Pancreas (tissue), 10 donors: Measurements from ENCODE around the gene ETS2. TPM values are rescaled to one million over a fixed set of nuclear protein-coding genes. Genes with fewer than 3 reads are reported as not detected.

Experiments used
- ATAC-seq, 4 donors: fragments of 200-7000 bp; cut with Tn5 transposase; one replicate each; pipeline versions ENCODE4 v1.8.0 to v1.9.1; 2020; ENCODE audit warnings: mild to moderate bottlenecking in 4 of 4, moderate library complexity in 4 of 4
- DNase-seq, 6 donors: peaks; one replicate each; pipeline ENCODE4 v3.0.0-alpha.2; 2020
- FAIRE-seq: peaks from 2 replicates; lab custom pipeline; 2012; peaks lifted over from hg19 to GRCh38; lab: Jason Lieb, UNC
- H3K27ac ChIP-seq, 4 donors: fragments of 200-600 bp; sonication (generic); 1 replicate in 3 of 4; 2 replicates in 1 of 4; pipeline versions ENCODE4 v1.5.0 to v1.8.0; 2020
- H3K27me3 ChIP-seq, 4 donors: fragments of 200-600 bp; one replicate each; pipeline ENCODE4 v1.8.0; 2021
- H3K36me3 ChIP-seq, 3 donors: fragments of 200-600 bp; sonication (generic) in 1 of 3; one replicate each; pipeline versions ENCODE4 v1.5.0 to v1.8.0; 2020 to 2021
- H3K4me1 ChIP-seq, 3 donors: fragments of 200-600 bp; one replicate each; pipeline ENCODE4 v1.8.0; 2021
- H3K4me3 ChIP-seq, 4 donors: fragments of 200-600 bp; sonication (generic) in 2 of 4; one replicate each; pipeline versions ENCODE4 v1.5.0 to v1.8.0; 2020 to 2021
- H3K9me3 ChIP-seq, 4 donors: fragments of 200-600 bp; one replicate each; pipeline ENCODE4 v1.8.0; 2021
- WGBS, 2 donors: extraction: QIAGEN DNeasy Blood & Tissue Kit; methylation state at CpG; one replicate each; pipeline ENCODE4 v1.1.7; 2013; 5-methylcytosine and 5-hydroxymethylcytosine counted together
- intact Hi-C, 3 donors: fragments of 100-400 bp; cut with DNase I; formaldehyde crosslinking; loops; one replicate each; pipeline versions ENCODE4 v1.11.1 to v1.14.2; 2022
- polyA plus RNA-seq, 2 donors: library from polyadenylated mRNA; stranded (reverse); fragments of 200-250 nt; gene quantifications; one replicate each; pipeline ENCODE4 v1.2.3, GENCODE V29; 2013
- total RNA-seq, 6 donors: library from RNA; stranded (reverse); fragmentation: NEBNext Ultra II Directional in 4 of 6; extraction: Animal tissue kit (Norgen Biotek cat#: 25700) in 4 of 6; gene quantifications; one replicate each; pipeline versions ENCODE4 v1.2.1 to v1.2.4, GENCODE V29; 2021 to 2023
- TF ChIP-seq, protein P1 (sequence below), 4 donors: fragments of 200-600 bp; sonication (generic) in 3 of 4; IDR thresholded peaks; one replicate each; pipeline versions ENCODE4 v1.5.0 to v1.8.0; 2021; ENCODE audit warnings: antibody characterized with exemption in 4 of 4
- donor health status: healthy with polysubstance abuse.
- donor health status: DM: no; HTN: no; CAD: no; lungs with moderate emphysema.
- donor health status: DM: no; HTN: no; CAD: no.
- donor health status: control.
- donor health status: control.
- donor health status: Bipolar disorder and iron deficiency.
- donor health status: DM: yes; HTN: yes; CAD: no.
- donor health status: DM: no; HTN: no; CAD: no.
- donor health status: DM: no; HTN: no; CAD: no.
- donor health status: DM: yes; HTN: yes; CAD: no.

Gene ETS2
- total and polyA plus RNA-seq, 8 donors, result 10.6 to 30.0 (median 17.9) TPM

DNA sequence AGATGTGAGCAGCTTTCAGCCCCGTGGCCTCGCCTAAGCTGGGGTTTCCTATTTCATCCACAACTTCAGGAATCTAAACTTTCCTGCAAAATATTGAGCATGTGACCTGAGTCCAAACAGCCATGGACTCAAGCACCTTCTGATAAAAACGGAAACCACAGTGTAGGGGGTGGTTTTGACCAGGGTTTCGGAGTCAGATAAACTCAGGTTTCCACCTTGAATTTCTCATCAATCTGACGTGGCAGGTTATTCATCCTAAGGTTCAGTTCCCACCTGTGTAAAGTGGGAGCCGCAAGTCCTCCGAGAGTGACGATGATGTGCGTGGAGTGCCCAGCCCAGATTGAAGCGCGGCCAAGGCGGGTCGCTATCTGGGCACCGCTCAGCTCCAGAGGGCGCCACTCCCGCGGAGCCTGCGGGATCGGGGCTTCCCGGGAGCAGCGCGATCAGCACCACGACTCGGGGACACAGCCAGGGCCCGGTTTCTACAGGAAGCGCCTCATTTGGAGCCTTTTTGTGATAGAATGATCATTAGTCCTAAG lies 871 bp upstream of the ETS2 start:
- Histone ChIP-seq H3K4me1 (no peaks in the 10 kb centered on the region), H3K36me3 (no peaks in the 10 kb centered on the region), H3K27ac (peak overlapping the region; percentile 56 to 90 (median 87)), H3K4me3 (peak overlapping the region; percentile 23 to 87 (median 66)), H3K9me3 (no peaks in the 10 kb centered on the region), H3K27me3 (no peaks in the 10 kb centered on the region)
- FAIRE-seq, result no peak
- TF ChIP-seq, protein P1, sequence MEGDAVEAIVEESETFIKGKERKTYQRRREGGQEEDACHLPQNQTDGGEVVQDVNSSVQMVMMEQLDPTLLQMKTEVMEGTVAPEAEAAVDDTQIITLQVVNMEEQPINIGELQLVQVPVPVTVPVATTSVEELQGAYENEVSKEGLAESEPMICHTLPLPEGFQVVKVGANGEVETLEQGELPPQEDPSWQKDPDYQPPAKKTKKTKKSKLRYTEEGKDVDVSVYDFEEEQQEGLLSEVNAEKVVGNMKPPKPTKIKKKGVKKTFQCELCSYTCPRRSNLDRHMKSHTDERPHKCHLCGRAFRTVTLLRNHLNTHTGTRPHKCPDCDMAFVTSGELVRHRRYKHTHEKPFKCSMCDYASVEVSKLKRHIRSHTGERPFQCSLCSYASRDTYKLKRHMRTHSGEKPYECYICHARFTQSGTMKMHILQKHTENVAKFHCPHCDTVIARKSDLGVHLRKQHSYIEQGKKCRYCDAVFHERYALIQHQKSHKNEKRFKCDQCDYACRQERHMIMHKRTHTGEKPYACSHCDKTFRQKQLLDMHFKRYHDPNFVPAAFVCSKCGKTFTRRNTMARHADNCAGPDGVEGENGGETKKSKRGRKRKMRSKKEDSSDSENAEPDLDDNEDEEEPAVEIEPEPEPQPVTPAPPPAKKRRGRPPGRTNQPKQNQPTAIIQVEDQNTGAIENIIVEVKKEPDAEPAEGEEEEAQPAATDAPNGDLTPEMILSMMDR (IDR thresholded peaks at IDR 0.05), result peak in 3 of 4 donors; percentile 16 to 41 (median 19)
- 4 to 6% methylated on average over 26 of the region's 26 CpGs for WGBS, 2 donors
- DNase-seq, result peak; percentile 64 to 87 (median 76)
- intact Hi-C loops, result loop anchor here in 1 of 3 donors (10.0 kb wide), 1 partner anchor 70 kb away; no protein-coding TSS in a partner anchor
- ATAC-seq, result peak; percentile 65 to 83 (median 74)

DNA sequence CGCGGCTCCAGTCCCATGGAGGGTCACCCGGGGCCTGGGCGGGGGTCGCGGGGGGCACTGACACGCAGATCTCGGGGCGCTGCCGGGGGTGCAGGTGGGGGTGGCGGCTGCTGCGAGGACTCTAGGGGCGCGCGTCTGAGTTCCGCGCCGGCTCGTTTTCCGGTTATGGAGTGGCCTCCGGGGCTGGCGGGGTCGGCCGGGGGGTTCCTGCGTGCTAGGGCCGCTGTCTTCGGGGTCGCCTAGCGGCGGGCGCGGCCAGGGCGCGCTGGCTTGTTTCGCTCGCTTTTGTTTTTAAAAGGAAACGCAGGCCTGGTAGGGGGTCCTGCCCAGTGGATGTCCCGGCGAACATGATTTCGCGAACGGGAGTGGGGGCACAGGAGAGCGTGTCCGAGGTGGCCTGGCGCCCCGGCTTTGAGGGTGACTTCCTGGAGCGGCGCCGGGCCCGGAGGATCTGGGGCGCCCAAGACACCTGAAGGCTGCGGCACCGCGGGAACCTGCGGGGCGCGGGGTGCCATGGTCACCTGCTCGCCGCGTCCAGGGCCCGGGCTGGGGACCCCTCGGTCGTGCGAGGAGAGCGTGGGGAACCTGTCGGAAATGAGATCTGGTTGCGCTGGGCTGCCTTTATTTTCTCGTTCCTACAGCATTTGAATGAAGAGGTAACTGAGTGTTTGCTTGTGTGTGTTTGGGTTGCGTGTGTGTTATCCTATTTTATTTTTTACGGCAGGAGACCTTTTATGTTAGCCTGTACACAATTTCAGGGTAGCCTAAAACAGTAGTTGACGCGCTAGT lies 618 bp downstream of the ETS2 start:
- intact Hi-C loops, result loop anchor here in 1 of 3 donors (10.0 kb wide), 1 partner anchor 72 kb away; no protein-coding TSS in a partner anchor
- DNase-seq, result peak in 5 of 6 donors; percentile 18 to 79 (median 60)
- WGBS, 2 donors, result 1% methylated on average over 67 to 72 of the region's 72 CpGs
- FAIRE-seq, result no peak
- H3K27me3 ChIP-seq, result no peaks in the 10 kb centered on the region
- no peaks in the 10 kb centered on the region for H3K4me1 ChIP-seq
- ATAC-seq, result peak; percentile 2 to 17 (median 4)
- no peaks in the 10 kb centered on the region for H3K36me3 ChIP-seq
- TF ChIP-seq, protein P1 (IDR thresholded peaks at IDR 0.05), result no peak
- H3K27ac ChIP-seq, result peak overlapping the region; percentile 56 to 89 (median 87)
- peak overlapping the region; percentile 66 to 87 (median 76) for H3K4me3 ChIP-seq
- H3K9me3 ChIP-seq, result no peaks in the 10 kb centered on the region

DNA sequence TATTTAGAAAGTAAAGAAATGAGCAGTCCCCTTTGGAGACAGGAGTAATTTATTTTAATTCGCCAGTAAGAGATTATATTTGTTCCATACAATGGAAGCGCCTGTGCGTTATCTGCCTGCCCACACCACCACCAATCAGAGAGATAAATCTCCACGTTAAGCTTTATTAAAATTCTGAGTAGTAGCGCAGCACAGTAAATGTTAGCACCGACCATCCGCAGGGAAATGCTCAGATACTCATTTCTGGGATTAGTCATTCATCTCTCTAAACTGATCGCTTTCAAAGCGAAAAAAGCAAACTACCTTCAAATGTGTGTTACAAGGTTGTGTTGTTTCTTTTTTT lies 1.2 kb downstream of the ETS2 start:
- intact Hi-C loops, result loop anchor here in 1 of 3 donors (10.0 kb wide), 1 partner anchor 72 kb away; no protein-coding TSS in a partner anchor

DNA sequence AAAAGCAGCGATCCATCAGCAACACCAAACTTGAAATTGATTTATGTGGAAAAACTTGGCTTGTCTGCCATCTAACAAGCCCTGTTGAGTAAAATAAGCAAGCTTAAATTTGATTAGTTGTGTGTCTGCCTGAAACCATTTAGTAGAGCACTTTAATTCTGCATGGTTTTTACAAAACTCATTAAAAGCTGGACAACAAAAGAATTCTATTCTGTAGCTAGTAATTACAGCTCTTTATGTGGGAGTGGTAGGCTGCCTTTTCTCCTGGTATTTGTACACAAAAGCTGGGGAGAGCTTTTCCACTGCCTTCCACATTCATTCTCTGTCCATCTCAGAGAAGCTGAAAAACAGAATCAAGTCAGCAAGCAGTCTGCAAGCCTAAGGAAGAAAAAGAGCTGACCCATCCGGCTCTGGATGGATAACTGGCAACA lies 1.7 kb downstream of the ETS2 start:
- FAIRE-seq, result no peak
- Histone ChIP-seq H3K9me3 (no peaks in the 10 kb centered on the region), H3K27me3 (no peaks in the 10 kb centered on the region), H3K4me3 (peak overlapping the region in 2 of 4 donors; percentile 67 to 87), H3K27ac (peak overlapping the region in 2 of 4 donors; percentile 87 to 89), H3K4me1 (no peaks in the 10 kb centered on the region), H3K36me3 (no peaks in the 10 kb centered on the region)
- ATAC-seq, result no peak
- intact Hi-C loops, result loop anchor here in 1 of 3 donors (10.0 kb wide), 1 partner anchor 73 kb away; no protein-coding TSS in a partner anchor
- 60 to 75% methylated on average over 2 of the region's 2 CpGs for WGBS, 2 donors
- no peak for DNase-seq
- TF ChIP-seq, protein P1 (IDR thresholded peaks at IDR 0.05), result no peak

More for the DNA sequence above, 1.2 kb downstream of the ETS2 start:
- Histone ChIP-seq H3K36me3 (no peaks in the 10 kb centered on the region), H3K4me1 (no peaks in the 10 kb centered on the region), H3K27ac (peak overlapping the region in 3 of 4 donors; percentile 87 to 89 (median 87)), H3K9me3 (no peaks in the 10 kb centered on the region), H3K27me3 (no peaks in the 10 kb centered on the region), H3K4me3 (peak overlapping the region; percentile 66 to 87 (median 76))
- no peak for ATAC-seq
- TF ChIP-seq, protein P1 (IDR thresholded peaks at IDR 0.05), result no peak
- no peak for DNase-seq
- no peak for FAIRE-seq
- WGBS, 2 donors, result 37 to 38% methylated on average over 9 of the region's 9 CpGs
